H9 (cell line): ENCODE results near the gene RPA1. TPM values are rescaled to one million over a fixed set of nuclear protein-coding genes. Genes with fewer than 3 reads are reported as not detected.
A peak's percentile ranks its signal among the peaks of the same experiment; 100 is the strongest.

Experiments used
- DNase-seq: peaks from one replicate; pipeline ENCODE4 v3.0.0-alpha.2; 2017
- H2AFZ ChIP-seq: one replicate; pipeline ENCODE4 v1.6.1; 2013; ENCODE audit warnings: mild to moderate bottlenecking, low read length, control low read depth, moderate library complexity
- H2AK5ac ChIP-seq: 2 replicates; pipeline ENCODE4 v1.6.1; 2013; ENCODE audit warnings: low read length, control low read depth, mixed read lengths; ENCODE audit not compliant: insufficient read length
- H2BK120ac ChIP-seq: one replicate; pipeline ENCODE4 v1.6.1; 2013; ENCODE audit warnings: low read depth, mild to moderate bottlenecking, low read length, control low read depth, inconsistent platforms; ENCODE audit not compliant: poor library complexity, severe bottlenecking
- H2BK12ac ChIP-seq: 2 replicates; pipeline ENCODE4 v1.6.1; 2013; ENCODE audit warnings: low read length, control low read depth, mixed read lengths, low read depth; ENCODE audit not compliant: insufficient read length
- H2BK15ac ChIP-seq: 2 replicates; pipeline ENCODE4 v1.6.1; 2013; ENCODE audit warnings: low read depth, low read length, control low read depth
- H2BK20ac ChIP-seq: one replicate; pipeline ENCODE4 v1.6.1; 2013; ENCODE audit warnings: low read depth, mild to moderate bottlenecking, low read length, control low read depth, inconsistent platforms; ENCODE audit not compliant: poor library complexity, severe bottlenecking
- H2BK5ac ChIP-seq: 2 replicates; pipeline ENCODE4 v1.6.1; 2013; ENCODE audit warnings: low read length, control low read depth, mixed read lengths; ENCODE audit not compliant: insufficient read length
- H3K14ac ChIP-seq: 2 replicates; pipeline ENCODE4 v1.6.1; 2013; ENCODE audit warnings: low read length, control low read depth; ENCODE audit not compliant: insufficient read depth
- H3K18ac ChIP-seq: 2 replicates; pipeline ENCODE4 v1.6.1; 2013; ENCODE audit warnings: low read depth, mild to moderate bottlenecking, mixed read lengths, low read length, control low read depth; ENCODE audit not compliant: insufficient read length
- H3K23ac ChIP-seq: 2 replicates; pipeline ENCODE4 v1.6.1; 2013; ENCODE audit warnings: low read length, control low read depth, mixed read lengths, low read depth; ENCODE audit not compliant: insufficient read length
- H3K23me2 ChIP-seq: 2 replicates; pipeline ENCODE4 v1.6.1; 2013; ENCODE audit warnings: low read depth, mild to moderate bottlenecking, mixed read lengths, low read length, control low read depth; ENCODE audit not compliant: insufficient read length, poor library complexity, severe bottlenecking
- H3K27ac ChIP-seq: 2 replicates; pipeline ENCODE4 v1.5.1; 2013; ENCODE audit warnings: low read length, control low read depth, mixed read lengths, low read depth; ENCODE audit not compliant: insufficient read length
- H3K27me3 ChIP-seq: 2 replicates; pipeline ENCODE4 v1.6.1; 2013; ENCODE audit warnings: low read length, control low read depth, inconsistent platforms; ENCODE audit not compliant: insufficient read depth
- H3K4ac ChIP-seq: 2 replicates; pipeline ENCODE4 v1.6.1; 2013; ENCODE audit warnings: low read depth, mild to moderate bottlenecking, control low read depth, inconsistent platforms, low read length, moderate library complexity
- H3K4me1 ChIP-seq: 2 replicates; pipeline ENCODE4 v1.6.1; 2013; ENCODE audit warnings: low read length, control low read depth, inconsistent platforms; ENCODE audit not compliant: insufficient read depth
- H3K4me2 ChIP-seq: 2 replicates; pipeline ENCODE4 v1.6.1; 2013; ENCODE audit warnings: low read length, control low read depth, mixed read lengths; ENCODE audit not compliant: insufficient read length, insufficient read depth
- H3K56ac ChIP-seq: 2 replicates; pipeline ENCODE4 v1.6.1; 2013; ENCODE audit warnings: low read depth, mild to moderate bottlenecking, mixed read lengths, low read length, control low read depth; ENCODE audit not compliant: insufficient read length
- H3K79me1 ChIP-seq: 2 replicates; pipeline ENCODE4 v1.6.1; 2013; ENCODE audit warnings: low read depth, mild to moderate bottlenecking, moderate library complexity, low read length, control low read depth, inconsistent platforms; ENCODE audit not compliant: insufficient read depth, poor library complexity, severe bottlenecking
- H3K79me2 ChIP-seq: 2 replicates; pipeline ENCODE4 v1.6.1; 2013; ENCODE audit warnings: low read length, control low read depth, inconsistent platforms; ENCODE audit not compliant: insufficient read depth
- H3K9ac ChIP-seq: 2 replicates; pipeline ENCODE4 v1.6.1; 2013; ENCODE audit warnings: low read length, control low read depth, mixed read lengths; ENCODE audit not compliant: insufficient read length; ENCODE audit errors: extremely low read depth
- H3K9me3 ChIP-seq: one replicate; pipeline ENCODE4 v1.6.1; 2013; ENCODE audit warnings: low read depth, low read length, inconsistent platforms; ENCODE audit not compliant: control insufficient read depth
- H3T11ph ChIP-seq: one replicate; pipeline ENCODE4 v1.6.1; 2013; ENCODE audit warnings: mild to moderate bottlenecking, low read length, control low read depth, inconsistent platforms
- H4K20me1 ChIP-seq: one replicate; pipeline ENCODE4 v1.6.1; 2013; ENCODE audit not compliant: control insufficient read depth, insufficient read length, insufficient read depth
- H4K5ac ChIP-seq: 2 replicates; pipeline ENCODE4 v1.6.1; 2013; ENCODE audit warnings: low read depth, mild to moderate bottlenecking, mixed read lengths, low read length, control low read depth; ENCODE audit not compliant: insufficient read length
- H4K8ac ChIP-seq: replicated peaks from 2 replicates; pipeline ENCODE4 v1.6.1; 2013; ENCODE audit warnings: low read length, control low read depth, mixed read lengths, low read depth; ENCODE audit not compliant: insufficient read length
- H4K91ac ChIP-seq: 2 replicates; pipeline ENCODE4 v1.6.1; 2013; ENCODE audit warnings: low read depth, mild to moderate bottlenecking, moderate library complexity, mixed read lengths, low read length, control low read depth; ENCODE audit not compliant: insufficient read length
- H3K27ac Mint-ChIP-seq, 3 experiments: 2 replicates in 2 of 3; 3 replicates in 1 of 3; pipeline ENCODE4 v1.8.0; 2020 to 2021; ENCODE audit warnings: mixed read lengths in 3 of 3, mild to moderate bottlenecking in 1 of 3, moderate library complexity in 1 of 3
- H3K27me3 Mint-ChIP-seq: 2 replicates; pipeline ENCODE4 v1.8.0; 2021; ENCODE audit warnings: low read depth, mild to moderate bottlenecking, moderate library complexity, mixed read lengths
- H3K36me3 Mint-ChIP-seq, 3 experiments: 2 replicates in 2 of 3; 3 replicates in 1 of 3; pipeline ENCODE4 v1.8.0; 2020 to 2021; ENCODE audit warnings: low read depth in 3 of 3, mixed read lengths in 3 of 3; ENCODE audit not compliant: insufficient read depth in 1 of 3
- H3K4me1 Mint-ChIP-seq, 2 experiments: 2 replicates each; pipeline ENCODE4 v1.8.0; 2020; ENCODE audit warnings: mixed read lengths in 2 of 2
- H3K4me3 Mint-ChIP-seq, 2 experiments: 2 replicates in 1 of 2; 3 replicates in 1 of 2; pipeline ENCODE4 v1.8.0; 2020 to 2021; ENCODE audit warnings: mild to moderate bottlenecking in 2 of 2, mixed read lengths in 2 of 2, moderate library complexity in 1 of 2
- H3K9me3 Mint-ChIP-seq, 2 experiments: 2 replicates in 1 of 2; 3 replicates in 1 of 2; pipeline ENCODE4 v1.8.0; 2020; ENCODE audit warnings: mild to moderate bottlenecking in 2 of 2, mixed read lengths in 2 of 2, moderate library complexity in 1 of 2
- WGBS: extraction: QIAGEN DNeasy Blood & Tissue Kit; methylation state at CpG from one replicate; pipeline ENCODE4 v1.1.7; 2013; ENCODE audit warnings: missing lambda C conversion rate, low lambda C conversion rate, mixed read lengths; ENCODE audit not compliant: insufficient read length; ENCODE audit errors: extremely low coverage; 5-methylcytosine and 5-hydroxymethylcytosine counted together
- total RNA-seq: library from RNA; stranded (reverse); gene quantifications from 2 replicates; pipeline ENCODE4 v1.2.1, GENCODE V29; 2021
- TF ChIP-seq, protein P1 (sequence below): fragments of 200-600 bp; sonication (generic); conservative IDR thresholded peaks from 3 replicates; pipeline ENCODE4 v1.8.0; 2021; ENCODE audit warnings: antibody characterized with exemption, mild to moderate bottlenecking

RPA1 gene
- total RNA-seq, 1 experiment from 2014 or later: 215 TPM

DNA sequence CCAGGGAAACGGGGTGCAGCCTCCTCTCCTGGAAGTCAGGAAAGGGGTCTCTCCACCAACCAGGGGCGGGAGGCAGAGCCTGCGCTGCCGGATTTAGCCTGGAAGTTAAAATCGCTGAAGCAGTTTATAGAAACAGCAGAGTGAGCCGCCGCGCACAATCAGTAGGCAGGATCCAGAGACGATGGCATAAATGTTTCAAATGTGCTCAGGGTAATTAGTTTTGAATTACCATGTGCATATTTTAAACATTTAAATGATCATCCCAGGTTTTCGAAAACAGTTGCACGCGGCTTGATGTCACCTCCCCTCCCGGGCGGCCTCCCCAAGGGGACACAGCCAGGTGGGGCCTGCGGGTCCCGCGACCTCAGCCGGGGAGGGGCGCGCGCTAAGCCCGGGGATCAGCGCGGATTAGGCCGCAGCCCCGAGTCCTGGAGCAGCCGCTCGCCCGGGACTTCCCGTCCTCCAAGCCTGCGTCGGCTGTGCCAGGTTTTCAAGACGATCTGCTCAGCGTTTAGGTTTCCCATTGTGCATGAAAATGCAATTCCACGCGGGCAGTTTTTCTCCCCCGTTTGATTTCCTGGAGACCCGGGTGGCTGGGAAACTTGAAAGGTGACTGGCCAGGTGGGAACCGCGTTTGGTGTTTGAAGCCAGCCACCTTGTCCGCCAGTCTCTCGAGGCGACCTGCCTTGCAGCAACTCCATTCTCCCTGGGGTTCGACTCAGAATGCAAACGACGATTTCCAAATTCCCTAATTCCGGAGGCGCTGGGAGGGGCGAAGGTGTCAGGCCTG is 78.3 kb downstream of the RPA1 start:
- Histone ChIP-seq H4K8ac (no peak overlapping the region), H4K5ac (no peak overlapping the region), H3K14ac (no peak overlapping the region), H3K18ac (no peak overlapping the region), H3K27ac (no peak overlapping the region), H3K4ac (no peak overlapping the region), H2AFZ (no peak overlapping the region), H3K23me2 (peaks cover 4% of the 10 kb centered on the region), H3K79me1 (no peaks in the 10 kb centered on the region), H4K20me1 (no peaks in the 10 kb centered on the region), H3K27me3 (peaks cover 69% of the 10 kb centered on the region), H3K56ac (no peak overlapping the region), H2AK5ac (no peak overlapping the region), H3K9me3 (no peaks in the 10 kb centered on the region), H2BK15ac (no peak overlapping the region), H2BK20ac (no peak overlapping the region), H2BK5ac (no peak overlapping the region), H3K4me1 (no peaks in the 10 kb centered on the region), H4K91ac (no peak overlapping the region), H3K9ac (no peak overlapping the region), H3K79me2 (no peaks in the 10 kb centered on the region), H3K4me2 (peak overlapping the region; percentile 66), H3K23ac (no peak overlapping the region), H3T11ph (no peak overlapping the region), H2BK12ac (no peak overlapping the region), H2BK120ac (no peak overlapping the region)
- Mint-ChIP-seq H3K27ac (no peak overlapping the region; a peak in 1 of 7 replicates), H3K4me3 (peak overlapping the region; percentile 47 to 79), H3K4me1 (peaks cover 11 to 42% of the 10 kb centered on the region in 2 experiments), H3K27me3 (peaks cover 100% of the 10 kb centered on the region), H3K36me3 (no peaks in the 10 kb centered on the region), H3K9me3 (peaks cover 0 to 5% of the 10 kb centered on the region in 2 experiments; a peak in 1 of 5 replicates)
- DNase-seq: peak; percentile 66
- WGBS: no CpG with 5 or more reads among the region's 49 CpGs
- TF ChIP-seq, protein P1, sequence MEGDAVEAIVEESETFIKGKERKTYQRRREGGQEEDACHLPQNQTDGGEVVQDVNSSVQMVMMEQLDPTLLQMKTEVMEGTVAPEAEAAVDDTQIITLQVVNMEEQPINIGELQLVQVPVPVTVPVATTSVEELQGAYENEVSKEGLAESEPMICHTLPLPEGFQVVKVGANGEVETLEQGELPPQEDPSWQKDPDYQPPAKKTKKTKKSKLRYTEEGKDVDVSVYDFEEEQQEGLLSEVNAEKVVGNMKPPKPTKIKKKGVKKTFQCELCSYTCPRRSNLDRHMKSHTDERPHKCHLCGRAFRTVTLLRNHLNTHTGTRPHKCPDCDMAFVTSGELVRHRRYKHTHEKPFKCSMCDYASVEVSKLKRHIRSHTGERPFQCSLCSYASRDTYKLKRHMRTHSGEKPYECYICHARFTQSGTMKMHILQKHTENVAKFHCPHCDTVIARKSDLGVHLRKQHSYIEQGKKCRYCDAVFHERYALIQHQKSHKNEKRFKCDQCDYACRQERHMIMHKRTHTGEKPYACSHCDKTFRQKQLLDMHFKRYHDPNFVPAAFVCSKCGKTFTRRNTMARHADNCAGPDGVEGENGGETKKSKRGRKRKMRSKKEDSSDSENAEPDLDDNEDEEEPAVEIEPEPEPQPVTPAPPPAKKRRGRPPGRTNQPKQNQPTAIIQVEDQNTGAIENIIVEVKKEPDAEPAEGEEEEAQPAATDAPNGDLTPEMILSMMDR: no peak
